ENCODE data around the gene OAF.

The OAF gene

DNA sequence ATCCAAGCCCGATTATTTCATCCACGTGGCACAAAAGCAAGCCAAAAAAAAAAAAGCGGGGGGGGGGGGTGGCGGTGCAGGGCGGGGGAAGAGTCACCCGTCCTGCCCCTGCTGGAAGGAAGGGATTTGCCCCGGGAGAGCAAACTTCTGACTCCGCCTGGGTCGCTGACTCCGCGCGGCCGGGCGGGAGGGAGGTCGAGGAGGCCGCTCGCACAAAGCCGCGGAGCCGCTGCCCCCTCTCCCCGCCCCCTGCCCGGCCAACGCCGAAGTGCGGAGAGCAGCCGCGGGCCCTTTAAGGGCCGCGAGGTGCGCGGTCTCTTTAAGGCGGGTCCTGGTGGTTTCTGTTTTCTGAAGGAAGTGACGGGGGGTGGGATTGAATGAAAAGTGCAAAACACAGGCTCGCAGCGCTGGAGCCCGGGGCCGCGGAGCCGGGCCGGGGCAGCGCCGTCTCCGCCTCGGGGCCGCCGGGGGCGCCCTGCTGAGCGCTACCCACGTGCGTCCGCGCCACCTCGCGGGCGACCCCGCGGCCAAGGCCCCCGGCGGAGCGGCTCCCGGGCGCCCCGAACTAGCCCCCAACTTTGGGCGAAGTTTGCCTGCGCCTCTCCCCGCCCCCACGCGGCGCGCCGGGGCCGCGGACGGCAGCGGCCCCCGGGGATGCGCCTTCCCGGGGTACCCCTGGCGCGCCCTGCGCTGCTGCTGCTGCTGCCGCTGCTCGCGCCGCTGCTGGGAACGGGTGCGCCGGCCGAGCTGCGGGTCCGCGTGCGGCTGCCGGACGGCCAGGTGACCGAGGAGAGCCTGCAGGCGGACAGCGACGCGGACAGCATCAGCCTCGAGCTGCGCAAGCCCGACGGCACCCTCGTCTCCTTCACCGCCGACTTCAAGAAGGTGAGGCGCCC is at the start of gene OAF:
Gene OAF, plus strand, starts transcription at position 407 of the 896 bp plus-strand sequence. Its CDS starts 248 bp downstream, at position 655.
- ChIA-PET CTCF (no interaction called here), POLR2A (no interaction called here)
- peak; percentile 89 for DNase-seq (ENCODE audit: extremely low spot score)
- TF ChIP-seq, protein P1, sequence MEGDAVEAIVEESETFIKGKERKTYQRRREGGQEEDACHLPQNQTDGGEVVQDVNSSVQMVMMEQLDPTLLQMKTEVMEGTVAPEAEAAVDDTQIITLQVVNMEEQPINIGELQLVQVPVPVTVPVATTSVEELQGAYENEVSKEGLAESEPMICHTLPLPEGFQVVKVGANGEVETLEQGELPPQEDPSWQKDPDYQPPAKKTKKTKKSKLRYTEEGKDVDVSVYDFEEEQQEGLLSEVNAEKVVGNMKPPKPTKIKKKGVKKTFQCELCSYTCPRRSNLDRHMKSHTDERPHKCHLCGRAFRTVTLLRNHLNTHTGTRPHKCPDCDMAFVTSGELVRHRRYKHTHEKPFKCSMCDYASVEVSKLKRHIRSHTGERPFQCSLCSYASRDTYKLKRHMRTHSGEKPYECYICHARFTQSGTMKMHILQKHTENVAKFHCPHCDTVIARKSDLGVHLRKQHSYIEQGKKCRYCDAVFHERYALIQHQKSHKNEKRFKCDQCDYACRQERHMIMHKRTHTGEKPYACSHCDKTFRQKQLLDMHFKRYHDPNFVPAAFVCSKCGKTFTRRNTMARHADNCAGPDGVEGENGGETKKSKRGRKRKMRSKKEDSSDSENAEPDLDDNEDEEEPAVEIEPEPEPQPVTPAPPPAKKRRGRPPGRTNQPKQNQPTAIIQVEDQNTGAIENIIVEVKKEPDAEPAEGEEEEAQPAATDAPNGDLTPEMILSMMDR (IDR thresholded peaks at IDR 0.05; ENCODE audit: control extremely low read depth, extremely low read depth, low read depth, missing control alignments): peak; percentile 31

DNA sequence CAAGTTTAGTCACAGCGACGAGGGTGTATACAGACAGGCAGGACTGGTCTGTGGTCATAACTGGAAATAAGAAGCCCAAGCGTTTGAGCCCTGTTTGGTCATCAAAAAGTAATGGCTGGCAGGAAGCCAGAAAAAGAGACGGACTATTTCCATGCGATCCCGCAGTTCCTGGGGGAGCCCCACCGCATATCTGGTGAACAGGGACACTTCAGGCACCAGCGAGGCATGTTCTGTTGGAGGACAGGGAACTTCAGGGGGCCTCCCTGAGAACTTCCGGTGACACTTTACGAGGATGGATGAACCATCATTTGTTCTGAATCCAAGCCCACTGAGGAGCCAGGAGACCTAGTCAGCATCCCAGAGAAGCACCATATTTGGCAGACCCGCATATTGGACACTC is 43.2 kb upstream of the OAF start:
- POLR2A ChIA-PET: no interaction called here
- CTCF ChIA-PET: interaction anchor here (1.2 to 12.9 kb wide), 4 partner anchors 9 to 133 kb away, joined by 6 to 219 read pairs (median 76); partner anchors contain the start of gene POU2F3
- TF ChIP-seq, protein P1 (IDR thresholded peaks at IDR 0.05; ENCODE audit: control extremely low read depth, extremely low read depth, low read depth, missing control alignments): no peak

DNA sequence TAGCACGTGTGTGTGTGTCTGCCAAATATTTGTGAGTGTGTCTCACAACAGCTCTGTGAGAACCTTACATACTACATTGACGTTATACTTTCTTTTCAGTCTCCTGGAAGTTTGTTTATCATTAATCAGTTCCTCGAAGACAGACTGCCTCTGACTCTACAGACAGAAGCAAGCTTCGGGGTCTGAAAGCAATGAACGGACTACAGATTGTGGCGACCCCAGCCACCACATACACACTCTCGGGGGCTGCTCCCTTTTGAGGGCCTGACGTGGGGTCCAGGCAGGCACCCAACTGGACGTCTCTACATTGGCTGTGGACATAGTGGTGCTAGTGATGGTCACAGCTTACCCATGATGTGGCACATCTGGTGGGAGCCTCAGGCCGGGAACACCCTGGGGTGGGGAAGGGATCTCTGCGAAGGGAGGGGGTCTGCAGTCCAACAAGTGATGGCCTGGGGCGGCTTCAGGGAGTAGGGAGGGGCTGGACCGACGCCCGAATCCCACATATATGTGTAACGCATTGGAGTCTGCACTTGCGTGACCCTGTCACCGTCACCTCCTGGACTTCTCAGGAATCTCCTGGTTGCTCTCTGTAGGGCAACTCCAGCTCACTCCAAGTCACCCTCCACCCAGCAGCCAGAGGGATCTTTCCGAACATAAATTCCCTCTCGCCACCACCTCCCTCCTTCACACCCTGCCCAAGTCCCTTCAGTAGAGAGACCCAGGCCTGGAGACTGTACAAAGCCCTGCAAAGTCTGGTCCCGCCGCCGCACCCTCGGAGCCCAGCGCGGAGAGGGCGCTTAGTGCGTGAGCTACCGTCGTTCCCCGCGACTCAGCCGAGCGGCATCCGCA is 42.5 kb upstream of the OAF start:
- DNase-seq (ENCODE audit: extremely low spot score): peak; percentile 6
- ChIA-PET CTCF (interaction anchor here (0.7 to 12.9 kb wide), 14 partner anchors 8 to 503 kb away, joined by 3 to 219 read pairs (median 4); partner anchors contain the start of gene POU2F3), POLR2A (no interaction called here)
- TF ChIP-seq, protein P1 (IDR thresholded peaks at IDR 0.05; ENCODE audit: control extremely low read depth, extremely low read depth, low read depth, missing control alignments): no peak

More for the DNA sequence above, 43.2 kb upstream of the OAF start:
- DNase-seq (ENCODE audit: extremely low spot score): no peak

DNA sequence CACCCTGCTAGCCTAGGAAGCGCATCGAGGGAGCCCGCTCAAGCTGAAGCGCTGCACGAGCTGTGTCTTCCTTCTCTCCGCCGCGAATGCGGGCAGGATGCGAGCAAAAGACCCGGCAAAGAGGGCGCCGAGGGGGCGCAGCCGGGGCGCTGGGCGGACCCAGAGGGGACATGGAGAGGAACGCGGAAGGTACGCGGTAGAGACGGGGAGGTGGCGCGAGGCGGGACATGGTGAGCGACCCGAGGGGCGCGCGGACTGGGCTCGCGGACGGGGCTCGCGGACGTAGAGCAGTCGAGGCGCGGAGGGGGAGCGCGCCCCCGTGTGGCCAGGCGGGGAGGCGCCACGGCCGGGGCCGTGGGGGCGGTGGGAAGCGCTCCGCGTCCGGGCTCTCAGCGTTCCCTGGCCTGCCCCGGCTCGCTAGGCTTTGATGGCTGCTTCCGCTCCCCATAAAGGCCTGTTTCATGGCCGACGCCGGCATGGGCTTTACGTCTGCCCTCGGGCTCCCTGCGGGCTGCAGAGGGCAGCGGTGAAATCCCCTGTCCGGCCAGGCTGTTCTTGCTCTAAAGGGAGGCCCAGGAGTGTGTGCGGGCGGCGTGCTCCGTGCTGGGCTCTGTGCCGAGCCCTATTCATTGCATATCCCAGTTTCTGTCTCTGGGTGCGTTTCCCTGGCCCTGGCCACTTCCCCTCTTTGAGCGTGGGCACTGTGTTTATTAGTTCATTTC is 41.7 kb upstream of the OAF start:
- ChIA-PET POLR2A (no interaction called here), CTCF (interaction anchor here (0.7 to 12.9 kb wide), 17 partner anchors 8 to 504 kb away, joined by 3 to 219 read pairs (median 3); partner anchors contain the start of gene POU2F3)
- DNase-seq (ENCODE audit: extremely low spot score): peak; percentile 83
- TF ChIP-seq, protein P1 (IDR thresholded peaks at IDR 0.05; ENCODE audit: control extremely low read depth, extremely low read depth, low read depth, missing control alignments): peak; percentile 78

DNA sequence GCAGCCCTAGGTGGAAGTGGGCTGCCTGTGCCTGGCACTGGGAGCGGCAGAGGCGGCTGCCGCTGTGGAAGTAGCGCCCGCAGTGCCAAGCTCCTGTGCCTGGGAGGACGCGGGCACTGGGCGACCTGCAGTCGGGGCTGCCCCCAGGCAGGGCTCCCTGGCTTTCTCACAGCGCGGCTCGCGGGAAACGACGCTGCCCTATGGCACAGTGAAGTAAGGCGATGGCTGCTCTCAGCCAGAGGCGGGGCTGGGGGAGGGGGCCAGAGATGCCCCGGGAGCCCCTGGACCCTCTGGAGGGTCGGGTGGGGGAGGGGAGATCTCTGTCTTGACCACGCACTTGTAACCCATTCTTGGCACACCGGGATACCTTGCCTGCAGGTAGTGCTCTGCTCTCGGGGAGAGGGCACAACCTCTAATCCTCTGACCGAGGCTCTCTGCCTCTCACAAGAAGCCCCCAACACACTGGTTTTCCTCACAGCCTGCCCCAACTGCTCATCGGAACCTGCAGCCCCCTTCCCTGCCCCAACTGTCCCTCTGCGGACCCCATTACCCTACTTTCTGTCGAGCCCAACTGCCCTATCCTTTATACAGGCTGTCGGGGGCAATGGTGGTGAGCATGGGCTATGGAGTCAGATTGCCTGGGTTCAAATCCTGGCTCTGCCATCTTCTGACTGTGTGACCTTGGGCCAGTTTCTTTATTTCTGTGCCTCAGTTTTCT is 40.7 kb upstream of the OAF start:
- ChIA-PET CTCF (interaction anchor here (0.6 to 12.9 kb wide), 13 partner anchors 9 to 556 kb away, joined by 3 to 219 read pairs (median 3); partner anchors contain the start of gene POU2F3), POLR2A (no interaction called here)
- no peak for DNase-seq (ENCODE audit: extremely low spot score)
- TF ChIP-seq, protein P1 (IDR thresholded peaks at IDR 0.05; ENCODE audit: control extremely low read depth, extremely low read depth, low read depth, missing control alignments): no peak
